Muscle layer of colon (tissue), 2 donors: Measurements from ENCODE around the gene ERGIC1.

Experiments
- H3K27ac ChIP-seq: one replicate; pipeline ENCODE4 v1.7.0; 2013; ENCODE audit warnings: low read depth, mild to moderate bottlenecking, low read length, moderate library complexity
- H3K27me3 ChIP-seq, 2 donors: one replicate each; pipeline ENCODE4 v1.7.0; 2013; ENCODE audit warnings: low read length in 2 of 2, mild to moderate bottlenecking in 2 of 2; ENCODE audit not compliant: insufficient read depth in 2 of 2, control insufficient read depth in 1 of 2
- H3K36me3 ChIP-seq: one replicate; pipeline ENCODE4 v1.7.0; 2013; ENCODE audit warnings: mild to moderate bottlenecking, low read length; ENCODE audit not compliant: insufficient read depth
- H3K4me1 ChIP-seq: one replicate; pipeline ENCODE4 v1.7.0; 2013; ENCODE audit warnings: mild to moderate bottlenecking, low read length; ENCODE audit not compliant: insufficient read depth
- H3K4me3 ChIP-seq, 2 donors: one replicate each; pipeline ENCODE4 v1.7.0; 2013; ENCODE audit warnings: low read length in 2 of 2, low read depth in 1 of 2, mild to moderate bottlenecking in 1 of 2, moderate library complexity in 1 of 2
- H3K9ac ChIP-seq: one replicate; pipeline ENCODE4 v1.7.0; 2013; ENCODE audit warnings: low read length
- H3K9me3 ChIP-seq: one replicate; pipeline ENCODE4 v1.7.0; 2013; ENCODE audit warnings: mild to moderate bottlenecking, low read length
- donor health status: abdominal sarcoma.
- donor health status: Adenocarcinoma of cecum.

Gene ERGIC1

DNA sequence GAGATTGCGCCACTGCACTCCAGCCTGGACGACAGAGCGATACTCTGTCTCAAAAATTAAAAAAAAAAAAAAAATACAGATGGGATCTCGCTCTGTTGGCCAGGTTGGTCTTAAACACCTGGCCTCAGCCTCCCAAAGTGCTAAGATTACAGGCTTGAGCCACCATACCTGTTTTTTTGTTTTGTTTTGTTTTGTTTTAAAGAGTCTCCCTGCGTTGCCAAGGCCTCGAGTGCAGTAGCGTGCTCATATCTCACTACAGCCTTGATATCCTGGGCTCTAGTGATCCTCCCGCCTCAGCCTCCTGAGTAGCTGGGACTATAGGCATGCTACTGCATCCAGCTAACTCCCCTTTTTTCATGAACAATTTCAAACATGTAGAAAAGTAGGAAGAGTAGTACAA is 156.7 kb downstream of the ERGIC1 start:
- Histone ChIP-seq H3K9me3 (no peaks in the 10 kb centered on the region), H3K36me3 (peaks cover 27% of the 10 kb centered on the region), H3K4me3 (no peak overlapping the region), H3K4me1 (peaks cover 5% of the 10 kb centered on the region), H3K9ac (no peak overlapping the region), H3K27ac (no peak overlapping the region), H3K27me3 (no peaks in the 10 kb centered on the region)

DNA sequence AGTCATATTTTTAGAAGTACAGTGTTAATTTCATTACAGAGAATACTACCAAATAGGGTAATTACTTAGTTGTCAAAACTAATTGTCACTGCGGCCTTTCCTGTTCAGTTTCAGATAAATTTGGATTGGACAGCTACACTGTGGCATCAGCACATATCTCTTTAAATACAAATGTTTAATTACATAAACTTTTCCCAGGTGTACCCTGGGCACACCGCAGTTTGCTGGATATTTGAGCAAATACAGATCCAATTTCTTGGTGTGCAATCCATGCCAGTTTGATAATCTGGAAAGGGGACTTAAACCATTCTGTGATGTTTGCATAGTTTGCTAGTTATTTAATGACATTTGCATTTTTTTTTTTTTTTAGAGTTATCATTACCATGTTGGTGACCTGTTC is 160.4 kb downstream of the ERGIC1 start:
- Histone ChIP-seq H3K27ac (no peak overlapping the region), H3K27me3 (no peaks in the 10 kb centered on the region), H3K36me3 (peaks cover 22% of the 10 kb centered on the region), H3K9me3 (no peaks in the 10 kb centered on the region), H3K4me1 (no peaks in the 10 kb centered on the region), H3K9ac (no peak overlapping the region), H3K4me3 (no peak overlapping the region)

DNA sequence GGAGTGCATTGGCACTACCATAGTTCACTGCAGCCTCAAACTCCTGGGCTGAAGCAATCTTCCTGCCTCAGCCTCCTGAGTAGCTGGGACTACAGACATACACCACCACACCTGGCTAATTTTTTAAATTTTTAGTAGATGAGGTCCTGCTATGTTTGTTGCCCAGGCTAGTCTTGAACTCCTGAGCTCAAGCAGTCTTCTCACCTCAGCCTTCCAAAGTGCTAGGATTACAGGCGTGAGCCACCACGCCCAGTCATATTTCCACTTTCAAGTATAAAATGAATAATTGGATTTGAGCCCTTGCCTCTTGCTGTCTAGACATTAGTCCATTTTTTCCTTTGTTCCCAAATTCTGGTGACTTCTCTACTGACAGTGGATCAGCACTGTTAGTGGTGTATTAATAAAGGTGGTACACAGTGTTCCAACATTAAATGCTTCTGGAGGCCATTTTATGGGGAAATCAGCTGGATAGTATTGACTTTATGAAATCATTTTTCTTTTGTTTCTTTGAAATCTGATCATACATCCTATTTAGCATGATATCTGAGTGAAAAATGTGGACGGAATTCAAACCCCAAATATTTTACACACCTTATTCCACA is 165.4 kb downstream of the ERGIC1 start:
- Histone ChIP-seq H3K9me3 (no peaks in the 10 kb centered on the region), H3K36me3 (peaks cover 18% of the 10 kb centered on the region), H3K4me3 (no peak overlapping the region), H3K9ac (no peak overlapping the region), H3K4me1 (peaks cover 14% of the 10 kb centered on the region), H3K27me3 (no peaks in the 10 kb centered on the region), H3K27ac (no peak overlapping the region)

DNA sequence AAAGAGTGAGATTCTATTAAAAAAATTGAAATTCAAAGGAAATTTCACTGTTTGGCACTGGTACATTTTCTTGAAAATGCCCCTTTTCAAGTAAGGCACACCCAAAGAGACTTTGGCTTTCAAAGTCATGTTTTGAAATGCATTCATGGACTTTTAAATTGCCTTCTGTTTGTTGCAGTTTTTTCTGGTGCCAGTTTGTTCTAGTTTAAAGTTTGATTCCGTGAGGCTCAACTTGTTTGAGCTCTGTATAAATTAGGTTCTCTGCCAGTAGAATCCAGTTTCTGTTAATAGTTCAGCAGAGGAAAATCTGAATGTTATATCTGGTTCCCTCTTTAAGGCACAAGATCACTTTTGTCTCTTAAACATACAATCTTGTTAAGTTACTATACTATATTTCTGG is 165.9 kb downstream of the ERGIC1 start:
- H3K4me3 ChIP-seq = no peak overlapping the region
- peaks cover 13% of the 10 kb centered on the region for H3K36me3 ChIP-seq
- H3K9ac ChIP-seq = no peak overlapping the region
- peaks cover 14% of the 10 kb centered on the region for H3K4me1 ChIP-seq
- no peak overlapping the region for H3K27ac ChIP-seq
- H3K9me3 ChIP-seq = no peaks in the 10 kb centered on the region
- H3K27me3 ChIP-seq = no peaks in the 10 kb centered on the region

DNA sequence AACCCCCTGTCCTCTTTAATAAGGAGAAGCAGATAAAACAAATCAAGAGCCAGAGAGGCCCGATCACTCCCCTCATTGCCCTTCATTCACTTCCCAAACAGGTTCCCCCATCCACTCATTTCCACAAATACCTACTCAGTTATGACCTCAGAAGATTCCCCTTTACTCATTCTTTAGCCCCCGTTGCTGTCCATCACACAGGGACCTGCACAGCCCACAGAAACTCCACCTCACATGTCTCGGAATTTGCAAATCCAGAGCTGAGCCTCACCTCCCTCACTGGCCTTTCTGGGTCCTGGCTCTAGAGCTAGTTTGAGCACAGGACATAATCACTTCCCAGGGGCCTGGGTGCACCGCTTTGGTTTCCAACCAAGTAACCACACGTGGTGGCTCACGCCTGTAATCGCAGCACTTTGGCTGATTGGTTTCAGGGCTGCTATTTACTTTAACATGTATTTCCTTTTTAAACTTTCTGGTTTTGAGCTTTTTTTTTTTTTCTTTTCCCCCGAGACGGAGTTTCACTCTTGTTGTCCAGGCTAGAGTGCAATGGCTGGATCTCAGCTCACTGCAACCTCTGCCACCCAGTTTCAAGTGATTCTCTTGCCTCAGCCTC is 167.3 kb downstream of the ERGIC1 start:
- H3K4me1 ChIP-seq = peaks cover 14% of the 10 kb centered on the region
- no peak overlapping the region for H3K27ac ChIP-seq
- H3K4me3 ChIP-seq = no peak overlapping the region
- no peaks in the 10 kb centered on the region for H3K9me3 ChIP-seq
- no peak overlapping the region for H3K9ac ChIP-seq
- H3K36me3 ChIP-seq = peaks cover 3% of the 10 kb centered on the region
- no peaks in the 10 kb centered on the region for H3K27me3 ChIP-seq
